Kidney (tissue), 14 donors: Measurements from ENCODE around the gene RAD23B. TPM values are rescaled to one million over a fixed set of nuclear protein-coding genes. Genes with fewer than 3 reads are reported as not detected.

Experiments used
- DNase-seq, 5 donors: peaks; one replicate each; pipeline ENCODE4 v3.0.0-alpha.2; 2013 to 2020
- FAIRE-seq: peaks from 2 replicates; lab custom pipeline; 2012; peaks lifted over from hg19 to GRCh38; lab: Jason Lieb, UNC
- H3K27ac ChIP-seq, 2 donors: one replicate each; pipeline ENCODE4 v1.7.0; 2013; ENCODE audit warnings: low read depth in 2 of 2, low read length in 2 of 2, inconsistent platforms in 1 of 2
- H3K27me3 ChIP-seq: one replicate; pipeline ENCODE4 v1.7.1; 2013; ENCODE audit warnings: low read length, inconsistent platforms; ENCODE audit not compliant: control insufficient read depth, insufficient read depth
- H3K36me3 ChIP-seq, 3 donors: one replicate each; pipeline versions ENCODE4 v1.7.0 to v1.7.1; 2013; ENCODE audit warnings: low read length in 3 of 3, control low read depth in 1 of 3, inconsistent platforms in 1 of 3; ENCODE audit not compliant: insufficient read depth in 3 of 3, control insufficient read depth in 2 of 3
- H3K4me1 ChIP-seq, 3 donors: one replicate each; pipeline versions ENCODE4 v1.7.0 to v1.7.1; 2013; ENCODE audit warnings: low read length in 3 of 3, inconsistent platforms in 1 of 3, low read depth in 1 of 3; ENCODE audit not compliant: control insufficient read depth in 2 of 3, insufficient read depth in 2 of 3
- H3K4me3 ChIP-seq, 3 donors: one replicate each; pipeline versions ENCODE4 v1.7.0 to v1.8.1; 2013; ENCODE audit warnings: low read length in 3 of 3, control low read depth in 1 of 3, inconsistent platforms in 1 of 3
- H3K9ac ChIP-seq, 3 donors: one replicate each; pipeline versions ENCODE4 v1.7.0 to v1.7.1; 2013; ENCODE audit warnings: low read length in 3 of 3, control low read depth in 1 of 3, inconsistent platforms in 1 of 3
- H3K9me3 ChIP-seq, 3 donors: one replicate each; pipeline versions ENCODE4 v1.7.0 to v1.7.1; 2013; ENCODE audit warnings: low read length in 3 of 3, control low read depth in 1 of 3, inconsistent platforms in 1 of 3; ENCODE audit not compliant: control insufficient read depth in 2 of 3, insufficient read depth in 1 of 3
- CTCF ChIP-seq: IDR thresholded peaks from 3 replicates; pipeline ENCODE4 v1.5.1; 2012; ENCODE audit warnings: mild to moderate bottlenecking, moderate library complexity, borderline replicate concordance; ENCODE audit not compliant: insufficient read depth; ENCODE audit errors: extremely low read depth
- intact Hi-C: fragments of 100-400 bp; cut with DNase I; formaldehyde crosslinking; loops from one replicate; pipeline ENCODE4 v1.11.1; 2022
- polyA plus RNA-seq: library from polyadenylated mRNA; stranded (reverse); fragments of 350-450 nt; fragmentation: Illumina TruSeq; extraction: RNeasy Lipid Tissue Mini Kit (QIAGEN cat#74804); gene quantifications from one replicate; pipeline ENCODE4 v1.2.3, GENCODE V29; 2014; ENCODE audit warnings: low read depth, low replicate concordance; ENCODE audit not compliant: insufficient read depth
- total RNA-seq: library from RNA; stranded (reverse); fragmentation: NEBNext Ultra II Directional; extraction: Animal tissue kit (Norgen Biotek cat#: 25700); gene quantifications from one replicate; pipeline ENCODE4 v1.2.1, GENCODE V29; 2021
- donor health status: control.
- donor health status: control.
- donor health status: control.
- donor health status: control.
- donor health status: control.
- donor health status: DM: yes; HTN: yes; CAD: no.
- donor health status: Normal renal cell carcinoma (clear cell type).

RAD23B gene
- total and polyA plus RNA-seq, 2 donors from 2014 or later: 40.5 to 76.5 TPM

- DNase-seq (no peak), FAIRE-seq (no peak)
- H3K27ac ChIP-seq: no peak overlapping the region
- H3K4me3 ChIP-seq: no peak overlapping the region
- no peak for TF ChIP-seq CTCF
- no peak overlapping the region for H3K9ac ChIP-seq
- H3K9me3 ChIP-seq: no peaks in the 10 kb centered on the region
- H3K27me3 ChIP-seq: no peaks in the 10 kb centered on the region
- no peaks in the 10 kb centered on the region for H3K36me3 ChIP-seq
- intact Hi-C loops: no loop called here
- H3K4me1 ChIP-seq: no peaks in the 10 kb centered on the region
These were observed 12.5 kb upstream of the RAD23B start for GRCh38 chr9:107270580-107270979.

- intact Hi-C loops: no loop called here
- no peak for FAIRE-seq
- Histone ChIP-seq H3K9ac (no peak overlapping the region), H3K9me3 (no peaks in the 10 kb centered on the region), H3K36me3 (no peaks in the 10 kb centered on the region), H3K27me3 (no peaks in the 10 kb centered on the region), H3K27ac (no peak overlapping the region), H3K4me1 (no peaks in the 10 kb centered on the region), H3K4me3 (no peak overlapping the region)
- DNase-seq: no peak
- no peak for TF ChIP-seq CTCF
These were observed 9.4 kb upstream of the RAD23B start for GRCh38 chr9:107273634-107274033.

- Histone ChIP-seq H3K4me1 (no peaks in the 10 kb centered on the region), H3K9ac (no peak overlapping the region), H3K27me3 (no peaks in the 10 kb centered on the region), H3K27ac (no peak overlapping the region), H3K36me3 (no peaks in the 10 kb centered on the region), H3K9me3 (no peaks in the 10 kb centered on the region), H3K4me3 (no peak overlapping the region)
- FAIRE-seq: no peak
- intact Hi-C loops: no loop called here
- no peak for DNase-seq
- no peak for TF ChIP-seq CTCF
These were observed 9.0 kb upstream of the RAD23B start for GRCh38 chr9:107274096-107274495.

GRCh38 chr9:107274953-107275422 is 8.1 kb upstream of the RAD23B start:
- Histone ChIP-seq H3K27ac (no peak overlapping the region), H3K4me1 (no peaks in the 10 kb centered on the region), H3K36me3 (no peaks in the 10 kb centered on the region), H3K9ac (no peak overlapping the region), H3K9me3 (no peaks in the 10 kb centered on the region), H3K27me3 (no peaks in the 10 kb centered on the region), H3K4me3 (no peak overlapping the region)
- intact Hi-C loops: no loop called here
- DNase-seq (no peak), FAIRE-seq (no peak)
- TF ChIP-seq CTCF: no peak
